Stimulated activated CD8-positive, alpha-beta memory T cell treated with anti-CD3 and anti-CD28 coated beads, Interleukin-12 subunit alpha, Interleukin-12 subunit beta, amount 100 ng/mL, for 4 hours (primary cell): Measurements from ENCODE around the gene SLC7A5.
"Not testable (repeated sequence)": the region's sequence is repeated elsewhere in the genome, so short reads cannot be mapped to it uniquely, and the experiment has no call there.

Experiments used
- DNase-seq: peaks from one replicate; pipeline ENCODE4 v3.0.0-alpha.2; 2020; ENCODE audit warnings: low read depth

Gene SLC7A5

GRCh38 chr16:87834005-87834667, 35.2 kb downstream of the SLC7A5 start:
- no peak for DNase-seq

- no peak for DNase-seq
Measured at GRCh38 chr16:87833548-87833947, 35.8 kb downstream of the SLC7A5 start.

- peak; percentile 5 for DNase-seq
Measured at GRCh38 chr16:87832741-87833502, 36.4 kb downstream of the SLC7A5 start.

GRCh38 chr16:87832137-87832527, 37.2 kb downstream of the SLC7A5 start:
- peak; percentile 3 for DNase-seq

DNA sequence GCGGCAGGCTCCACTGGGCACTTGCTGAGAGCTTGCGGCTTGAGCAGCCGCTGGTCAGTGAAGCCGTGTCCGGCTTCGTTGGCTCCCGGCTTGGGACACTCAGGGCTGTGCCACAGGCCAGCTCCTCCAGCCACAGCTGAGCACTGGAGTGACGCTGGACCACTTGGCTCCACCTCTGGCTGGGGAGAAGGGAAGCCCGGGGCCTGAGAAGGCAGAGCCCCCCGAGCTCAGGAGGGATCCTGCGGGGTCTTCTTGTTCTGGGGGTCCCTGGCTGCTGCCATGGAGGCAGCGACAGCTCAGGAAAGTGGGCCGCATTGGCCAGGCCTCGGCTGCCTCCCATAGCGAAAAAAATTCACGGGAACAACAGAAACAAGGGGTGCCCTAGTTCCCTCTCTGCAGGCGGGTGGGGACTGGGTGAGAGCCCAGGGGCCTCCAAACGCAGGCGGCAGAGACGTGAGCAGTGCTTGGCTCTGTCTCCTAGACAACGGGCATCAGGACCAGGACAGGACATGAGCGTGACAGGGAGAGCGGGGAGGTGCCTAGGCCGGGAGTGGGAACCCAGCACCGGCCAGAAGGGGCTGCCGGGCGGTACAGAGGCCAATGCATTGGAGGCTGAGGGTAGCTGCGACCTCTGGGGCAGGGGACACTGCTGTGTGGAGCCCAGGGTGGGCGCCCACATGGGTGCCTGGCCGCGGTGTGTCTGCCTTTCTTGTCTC, 37.7 kb downstream of the SLC7A5 start:
- peak; percentile 0 for DNase-seq

DNA sequence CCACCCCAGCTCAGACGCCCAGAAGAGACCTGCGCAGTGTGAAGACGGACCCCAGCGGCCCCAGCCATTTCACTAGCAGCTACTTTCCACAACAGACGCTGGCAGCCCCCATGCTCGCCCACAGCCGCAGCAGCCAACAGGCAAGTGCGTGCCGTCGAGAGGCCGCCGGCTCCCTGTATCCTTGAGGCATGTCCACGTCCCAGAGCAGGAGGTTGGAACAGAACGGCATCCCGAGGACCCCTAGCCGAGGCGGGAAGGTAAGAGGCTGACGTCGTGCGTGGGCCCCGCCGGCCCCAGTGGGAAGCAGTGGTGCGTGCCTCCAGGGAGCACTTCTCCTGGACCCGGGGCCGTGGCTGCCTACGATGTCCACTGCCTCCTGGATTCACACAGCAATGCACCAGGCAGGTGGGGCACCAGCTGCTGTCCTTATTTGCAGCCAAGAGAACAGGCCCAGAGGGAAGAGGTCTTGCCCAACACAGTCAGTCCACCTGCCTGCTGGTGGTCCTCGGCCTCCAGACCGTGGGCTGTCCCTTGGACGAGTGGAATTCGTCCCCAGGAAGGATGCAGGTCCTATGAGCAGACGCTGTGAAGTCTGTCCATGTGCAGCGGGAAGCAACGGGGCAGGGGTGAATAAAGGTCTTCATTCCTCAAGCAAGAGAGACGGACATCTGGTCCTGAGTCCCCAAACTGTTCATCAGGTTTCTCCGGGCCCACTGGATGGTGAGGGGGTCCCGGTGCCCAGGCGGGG, 38.5 kb downstream of the SLC7A5 start:
- peak; percentile 1 for DNase-seq

DNA sequence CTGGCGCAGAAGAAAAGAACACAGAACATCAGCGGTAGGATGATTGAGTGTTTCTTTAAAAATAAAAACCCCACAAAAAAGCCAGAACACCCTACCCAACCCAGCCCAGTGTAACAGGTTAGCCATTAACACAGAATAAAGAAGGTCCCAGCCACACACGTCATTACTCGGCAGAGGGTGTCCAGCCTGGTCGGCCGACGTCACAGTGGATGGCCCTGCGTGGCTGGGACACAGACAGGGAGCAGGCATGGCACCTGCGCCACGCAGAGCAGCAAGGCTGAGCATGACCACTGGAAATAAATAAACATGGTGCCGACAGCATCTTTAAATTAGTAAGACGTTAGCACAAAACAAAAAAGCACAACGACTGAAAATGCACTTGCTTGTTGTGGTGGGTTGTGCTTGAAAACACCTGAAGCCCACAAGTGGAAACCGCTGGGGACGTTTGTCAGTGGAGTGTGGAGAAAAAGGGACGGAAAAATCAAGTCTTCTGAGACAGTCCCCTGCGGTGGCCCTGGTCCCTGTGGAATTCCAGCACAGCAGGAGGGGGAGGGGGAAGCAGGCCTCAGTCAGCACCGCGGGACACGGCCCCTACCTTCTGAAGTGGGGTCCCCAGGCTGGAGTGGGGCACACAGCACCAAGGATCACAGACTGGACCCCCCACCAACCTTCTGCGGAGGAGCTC, 39.2 kb downstream of the SLC7A5 start:
- DNase-seq, result no peak

- DNase-seq, result no peak
Measured at GRCh38 chr16:87829622-87829980, 39.7 kb downstream of the SLC7A5 start.

DNA sequence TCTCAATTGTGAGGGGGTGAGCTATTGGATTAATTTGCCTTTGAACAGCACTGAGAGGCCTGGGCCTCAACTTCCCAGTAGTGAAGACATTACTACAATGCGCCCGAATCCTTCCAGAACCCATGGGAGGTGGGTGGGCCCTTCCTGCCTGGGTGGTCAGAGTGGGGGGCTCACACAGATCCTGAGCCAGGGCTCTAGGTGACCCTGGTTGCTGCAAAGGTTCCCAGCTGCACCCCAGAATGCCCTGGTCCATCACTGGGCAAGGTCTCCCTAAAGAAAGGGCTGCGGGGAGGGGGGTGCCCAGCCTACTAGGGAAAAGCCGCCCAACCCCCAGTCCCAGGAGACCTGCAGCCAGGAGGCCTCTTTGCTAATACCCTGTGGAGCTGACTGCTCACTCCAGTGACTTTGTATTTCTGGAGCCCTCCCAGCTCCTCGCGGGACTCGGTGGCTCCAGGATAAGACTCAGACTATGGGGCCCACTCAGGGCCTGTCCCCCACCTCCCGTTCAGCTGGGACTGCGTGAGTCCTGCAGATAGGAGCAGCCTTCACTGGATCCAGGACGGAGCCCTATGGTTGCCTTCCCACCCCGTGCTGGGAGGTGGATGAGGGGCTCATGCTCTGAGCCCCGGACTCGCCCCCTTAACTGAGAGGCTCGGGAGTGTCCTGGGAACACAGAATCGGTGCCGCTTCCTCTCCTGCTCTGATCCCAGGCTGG, 40.2 kb downstream of the SLC7A5 start:
- DNase-seq, result peak; percentile 1

DNA sequence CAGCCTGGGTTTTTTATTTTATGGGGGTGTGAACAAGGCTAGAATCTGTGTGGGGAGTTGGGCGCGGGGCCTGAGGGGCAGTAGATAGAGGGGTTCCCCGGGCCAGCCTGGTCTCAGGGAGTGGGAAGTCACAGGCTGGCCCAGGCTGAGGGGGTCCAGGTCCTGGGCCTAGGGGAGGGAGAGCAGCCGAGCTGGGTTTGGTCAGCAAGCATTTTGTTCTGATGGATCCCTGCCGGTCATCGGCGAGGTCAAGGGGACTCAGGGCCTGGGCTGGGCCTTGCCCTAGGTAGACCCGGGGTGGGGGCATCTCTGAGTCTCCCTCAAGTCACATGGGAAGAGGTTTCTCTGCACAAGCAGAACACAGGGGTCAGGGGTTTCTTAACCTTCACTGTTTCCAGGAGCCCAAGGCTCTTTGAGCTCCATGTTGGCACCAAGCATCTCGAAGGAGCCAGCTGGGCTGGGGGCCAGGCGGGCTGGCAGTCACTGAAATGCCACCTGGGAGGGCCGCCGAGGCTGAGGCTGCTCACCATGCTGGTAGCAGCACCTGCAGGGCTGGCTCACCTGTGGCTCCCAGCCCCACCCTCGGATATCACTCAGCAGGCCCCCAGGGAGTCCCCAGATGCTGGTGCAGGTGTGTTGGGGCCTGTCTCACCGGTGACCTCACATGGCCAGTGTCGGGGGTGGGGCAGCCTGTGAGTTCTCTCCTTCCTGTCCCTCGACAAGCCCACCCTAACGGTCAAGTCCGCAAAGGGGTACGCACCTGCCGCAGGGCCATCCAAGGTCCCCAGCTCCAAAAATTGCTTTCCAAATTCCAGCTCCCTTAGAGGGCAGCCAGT, 41.0 kb downstream of the SLC7A5 start:
- peak; percentile 12 for DNase-seq

- DNase-seq, result not testable (repeated sequence)
Measured at GRCh38 chr16:87827588-87827915, 41.8 kb downstream of the SLC7A5 start.

GRCh38 chr16:87826798-87827587, 42.3 kb downstream of the SLC7A5 start:
- DNase-seq, result peak; percentile 21

- DNase-seq, result not testable (repeated sequence)
Measured at GRCh38 chr16:87826407-87826797, 42.9 kb downstream of the SLC7A5 start.

GRCh38 chr16:87825842-87826120, 43.5 kb downstream of the SLC7A5 start:
- DNase-seq, result not testable (repeated sequence)

DNA sequence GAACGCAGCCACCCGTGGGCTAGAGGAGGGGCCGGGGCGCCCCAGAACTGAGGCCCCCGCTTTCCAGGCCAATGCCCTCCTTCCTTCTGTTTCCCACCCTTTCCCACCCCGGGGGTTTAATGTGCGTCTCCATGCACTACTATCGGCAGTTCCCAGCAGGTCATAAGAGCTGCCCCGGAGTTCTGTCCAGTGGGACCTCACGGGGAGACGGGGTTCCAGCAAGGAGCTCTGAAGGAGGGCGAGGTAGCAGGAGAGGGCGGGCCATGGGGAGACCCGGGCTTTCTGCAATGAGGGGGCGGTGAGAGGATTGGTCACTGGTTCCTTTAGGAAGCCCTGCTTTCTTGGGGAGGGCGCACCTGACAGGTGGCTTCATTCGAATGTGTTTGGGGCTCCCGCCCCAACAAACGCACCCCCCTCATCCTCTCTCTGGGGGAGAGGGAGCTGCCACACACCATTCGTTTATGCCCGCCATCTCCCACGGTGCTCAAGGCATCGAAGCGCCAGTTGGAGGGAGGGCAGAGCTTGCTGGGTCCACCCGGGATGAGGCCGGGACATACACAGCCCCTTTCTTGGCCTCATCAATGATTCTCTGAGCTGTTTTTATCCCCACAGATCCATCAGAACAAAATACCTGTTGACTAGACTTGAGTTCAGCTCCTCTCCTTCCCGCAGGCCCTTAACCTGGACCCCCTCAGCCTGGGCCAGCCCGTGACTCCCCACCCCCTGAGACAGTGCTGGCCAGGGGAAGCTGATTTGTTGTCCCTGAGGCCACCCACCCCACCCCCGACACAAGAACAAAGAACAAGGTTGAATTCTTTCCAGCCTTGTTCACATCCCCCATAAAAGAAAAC, 44.1 kb downstream of the SLC7A5 start:
- peak; percentile 1 for DNase-seq

DNA sequence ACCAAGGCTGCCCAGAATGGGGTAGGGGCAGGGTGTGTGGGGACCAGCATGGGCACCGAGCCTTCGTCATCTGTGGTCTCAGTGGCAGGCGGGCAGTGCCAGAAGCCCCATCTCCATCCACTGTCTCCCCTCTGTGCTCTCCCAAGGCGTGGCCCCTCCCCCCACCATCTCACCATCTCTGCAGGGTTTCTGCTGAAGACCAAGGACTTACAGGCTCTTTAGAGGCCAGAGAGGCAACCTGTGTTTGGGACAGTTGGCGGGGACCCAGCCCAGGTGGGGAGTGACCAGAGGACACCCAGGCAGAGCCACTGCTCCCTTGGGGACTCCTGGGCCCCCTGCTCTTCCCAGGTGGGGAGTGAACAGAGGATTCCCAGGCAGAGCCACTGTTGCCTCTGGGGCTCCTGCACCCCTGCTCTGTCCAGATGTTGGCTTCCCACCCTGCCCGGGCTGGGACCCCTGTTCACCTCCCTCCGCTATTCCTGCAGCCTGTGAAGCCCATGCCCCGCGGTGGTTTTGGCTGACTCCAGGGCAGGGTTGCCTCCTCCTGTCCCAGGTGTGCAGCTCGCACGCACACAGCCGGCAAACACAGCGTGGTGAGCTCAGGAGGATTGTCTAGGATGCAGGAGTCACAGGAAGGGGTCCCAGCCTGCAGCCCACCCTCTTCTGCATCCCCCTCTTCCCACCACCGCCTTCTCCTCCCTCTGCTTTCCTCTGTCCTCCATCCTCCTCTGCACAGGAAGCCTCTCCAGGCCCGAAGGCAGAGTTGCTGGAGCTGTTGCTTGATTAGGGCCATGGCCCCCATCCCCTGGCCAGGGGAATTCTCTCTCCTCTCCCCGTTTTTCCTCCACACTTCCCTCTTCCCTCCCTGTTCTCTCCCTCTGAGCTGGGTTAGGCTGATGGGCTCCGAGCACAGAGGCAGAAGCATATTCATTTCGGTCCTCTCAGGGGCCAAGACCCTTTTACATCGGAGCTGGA, 45.0 kb downstream of the SLC7A5 start:
- peak; percentile 1 for DNase-seq

DNA sequence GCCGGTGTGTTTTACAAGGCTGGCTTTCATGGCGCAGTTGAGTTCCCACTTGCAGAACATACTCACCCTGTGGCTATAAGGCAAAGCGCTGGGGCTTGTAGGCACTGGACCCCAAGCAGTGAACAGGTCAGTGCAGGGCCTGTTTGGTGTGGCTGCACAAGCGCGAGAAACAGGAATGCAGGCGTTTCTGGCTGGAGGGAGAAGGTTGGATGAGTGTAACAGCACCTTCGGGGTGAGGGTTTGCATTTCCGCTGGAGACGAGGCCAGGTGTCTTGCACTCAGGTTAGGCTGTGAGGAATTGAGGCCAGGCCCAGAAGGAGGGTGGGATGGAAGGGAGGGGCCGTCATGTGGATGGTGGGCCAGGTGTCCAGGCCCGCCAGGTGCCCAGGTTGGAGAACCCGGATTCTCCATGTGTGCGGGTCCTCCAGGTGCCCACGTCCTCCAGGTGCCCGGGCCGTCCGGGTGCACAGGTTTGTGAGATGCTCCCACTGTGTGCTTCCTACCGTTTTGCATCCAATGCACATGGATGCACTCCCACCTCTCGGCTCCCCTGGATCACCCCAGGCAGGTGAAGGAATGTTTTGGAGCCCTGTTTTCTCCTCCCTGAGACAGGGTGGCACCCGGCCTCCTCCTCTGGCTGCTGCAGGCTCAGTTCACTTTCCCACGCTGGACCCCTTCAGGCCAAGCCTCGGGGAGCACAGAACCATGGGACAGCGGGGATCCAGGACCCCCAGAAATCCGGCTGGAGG, 46.0 kb downstream of the SLC7A5 start:
- DNase-seq, result no peak
